Lower leg skin (tissue), 3 donors: ENCODE measurements around the gene ZFP28.

Source experiments
- POLR2A ChIP-seq, 2 donors: fragments of 450-650 bp; IDR thresholded peaks; one replicate each; pipeline ENCODE4 v1.6.1; 2016 to 2017; ENCODE audit warnings: antibody characterized with exemption in 2 of 2, mild to moderate bottlenecking in 1 of 2, moderate library complexity in 1 of 2
- TF ChIP-seq, protein P1 (sequence below), 3 donors: fragments of 450-650 bp; IDR thresholded peaks; one replicate each; pipeline ENCODE4 v1.5.1; 2016; ENCODE audit warnings: antibody characterized with exemption in 3 of 3, mild to moderate bottlenecking in 3 of 3, moderate library complexity in 2 of 3

DNA sequence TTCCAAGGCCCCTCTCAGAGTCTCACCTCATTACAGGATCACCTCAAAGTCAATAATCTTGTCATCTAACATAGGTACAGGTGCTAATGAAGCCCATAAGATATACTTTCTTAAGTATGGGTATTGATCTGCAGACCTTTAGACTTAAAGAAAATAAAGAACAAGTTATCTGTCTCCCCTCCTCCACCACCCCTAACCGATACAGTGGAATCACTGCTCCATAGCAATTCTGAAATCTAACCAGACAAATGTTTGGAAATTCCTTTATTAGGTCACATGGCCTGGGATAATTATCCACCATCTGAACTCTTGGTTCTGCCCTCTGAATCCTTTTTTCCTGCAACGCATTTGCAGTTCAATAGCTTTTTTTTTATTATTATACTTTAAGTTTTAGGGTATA, 24.0 kb downstream of the ZFP28 start:
- TF ChIP-seq, protein P1, sequence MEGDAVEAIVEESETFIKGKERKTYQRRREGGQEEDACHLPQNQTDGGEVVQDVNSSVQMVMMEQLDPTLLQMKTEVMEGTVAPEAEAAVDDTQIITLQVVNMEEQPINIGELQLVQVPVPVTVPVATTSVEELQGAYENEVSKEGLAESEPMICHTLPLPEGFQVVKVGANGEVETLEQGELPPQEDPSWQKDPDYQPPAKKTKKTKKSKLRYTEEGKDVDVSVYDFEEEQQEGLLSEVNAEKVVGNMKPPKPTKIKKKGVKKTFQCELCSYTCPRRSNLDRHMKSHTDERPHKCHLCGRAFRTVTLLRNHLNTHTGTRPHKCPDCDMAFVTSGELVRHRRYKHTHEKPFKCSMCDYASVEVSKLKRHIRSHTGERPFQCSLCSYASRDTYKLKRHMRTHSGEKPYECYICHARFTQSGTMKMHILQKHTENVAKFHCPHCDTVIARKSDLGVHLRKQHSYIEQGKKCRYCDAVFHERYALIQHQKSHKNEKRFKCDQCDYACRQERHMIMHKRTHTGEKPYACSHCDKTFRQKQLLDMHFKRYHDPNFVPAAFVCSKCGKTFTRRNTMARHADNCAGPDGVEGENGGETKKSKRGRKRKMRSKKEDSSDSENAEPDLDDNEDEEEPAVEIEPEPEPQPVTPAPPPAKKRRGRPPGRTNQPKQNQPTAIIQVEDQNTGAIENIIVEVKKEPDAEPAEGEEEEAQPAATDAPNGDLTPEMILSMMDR (IDR thresholded peaks at IDR 0.05) = no peak
- TF ChIP-seq POLR2A (IDR thresholded peaks at IDR 0.05) = no peak
